ENCODE data around the gene SFTPA2.

DNA sequence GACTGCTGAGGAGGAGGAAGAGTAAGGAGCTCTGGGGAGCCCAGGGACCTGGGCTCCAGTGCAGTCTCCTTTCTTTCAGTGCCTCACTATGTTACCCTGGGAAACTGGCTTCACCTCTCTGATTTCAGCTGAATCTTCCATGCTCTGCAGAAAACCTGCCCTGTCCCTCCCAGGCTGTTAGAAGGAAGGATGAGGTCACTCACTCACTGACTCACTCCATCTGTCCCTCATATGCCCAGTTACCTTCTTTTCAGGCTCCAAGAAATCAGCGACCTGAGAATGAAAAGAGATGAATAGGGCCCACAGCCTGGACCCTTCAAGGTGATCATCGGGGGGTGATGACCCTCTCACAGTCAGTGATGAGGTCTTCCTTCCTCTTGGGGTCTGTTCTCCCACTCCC is 481 bp downstream of the SFTPA2 start:
- TF ChIP-seq, protein P1, sequence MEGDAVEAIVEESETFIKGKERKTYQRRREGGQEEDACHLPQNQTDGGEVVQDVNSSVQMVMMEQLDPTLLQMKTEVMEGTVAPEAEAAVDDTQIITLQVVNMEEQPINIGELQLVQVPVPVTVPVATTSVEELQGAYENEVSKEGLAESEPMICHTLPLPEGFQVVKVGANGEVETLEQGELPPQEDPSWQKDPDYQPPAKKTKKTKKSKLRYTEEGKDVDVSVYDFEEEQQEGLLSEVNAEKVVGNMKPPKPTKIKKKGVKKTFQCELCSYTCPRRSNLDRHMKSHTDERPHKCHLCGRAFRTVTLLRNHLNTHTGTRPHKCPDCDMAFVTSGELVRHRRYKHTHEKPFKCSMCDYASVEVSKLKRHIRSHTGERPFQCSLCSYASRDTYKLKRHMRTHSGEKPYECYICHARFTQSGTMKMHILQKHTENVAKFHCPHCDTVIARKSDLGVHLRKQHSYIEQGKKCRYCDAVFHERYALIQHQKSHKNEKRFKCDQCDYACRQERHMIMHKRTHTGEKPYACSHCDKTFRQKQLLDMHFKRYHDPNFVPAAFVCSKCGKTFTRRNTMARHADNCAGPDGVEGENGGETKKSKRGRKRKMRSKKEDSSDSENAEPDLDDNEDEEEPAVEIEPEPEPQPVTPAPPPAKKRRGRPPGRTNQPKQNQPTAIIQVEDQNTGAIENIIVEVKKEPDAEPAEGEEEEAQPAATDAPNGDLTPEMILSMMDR (IDR thresholded peaks at IDR 0.05) = no peak
- TF ChIP-seq EP300 (IDR thresholded peaks at IDR 0.05) (no peak), POLR2A (IDR thresholded peaks at IDR 0.05) (no peak)

All from tibial nerve (tissue), 4 donors.